H1 (cell line): ENCODE data around the gene IL21R.

Source experiments
- ATF2 ChIP-seq: IDR thresholded peaks from 2 replicates; pipeline ENCODE4 v1.6.1; 2012; ENCODE audit warnings: low read length, inconsistent platforms
- CHD1 ChIP-seq: IDR thresholded peaks from 2 replicates; pipeline ENCODE4 v1.6.1; 2012; ENCODE audit warnings: low read depth, low read length, improper control_type of control experiment
- CTCF ChIP-seq, 3 experiments: IDR thresholded peaks; 1 replicate in 2 of 3; 2 replicates in 1 of 3; pipeline versions ENCODE4 v1.5.1 to v1.6.1; 2011; ENCODE audit warnings: low read length in 3 of 3, mild to moderate bottlenecking in 3 of 3, inconsistent platforms in 2 of 3, low read depth in 1 of 3, moderate library complexity in 1 of 3; ENCODE audit not compliant: insufficient read depth in 1 of 3; ENCODE audit errors: control extremely low read depth in 1 of 3
- EP300 ChIP-seq, 2 experiments: IDR thresholded peaks; 1 replicate in 1 of 2; 2 replicates in 1 of 2; pipeline ENCODE4 v1.6.1; 2011 to 2012; ENCODE audit warnings: low read depth in 2 of 2, low read length in 2 of 2, mild to moderate bottlenecking in 2 of 2, borderline replicate concordance in 1 of 2, inconsistent platforms in 1 of 2, moderate library complexity in 1 of 2
- GABPA ChIP-seq: IDR thresholded peaks from 2 replicates; pipeline ENCODE4 v1.6.1; 2011; ENCODE audit warnings: mild to moderate bottlenecking, low read length, moderate library complexity, borderline replicate concordance; ENCODE audit not compliant: insufficient read depth
- GTF2F1 ChIP-seq: IDR thresholded peaks from 2 replicates; pipeline ENCODE4 v1.6.1; 2012; ENCODE audit warnings: low read depth, low read length, improper control_type of control experiment, borderline replicate concordance
- NRF1 ChIP-seq: IDR thresholded peaks from 2 replicates; pipeline ENCODE4 v1.6.1; 2011; ENCODE audit warnings: mild to moderate bottlenecking, low read depth, low read length, improper control_type of control experiment
- POLR2A ChIP-seq, 2 experiments: IDR thresholded peaks; 1 replicate in 1 of 2; 2 replicates in 1 of 2; pipeline ENCODE4 v1.6.1; 2011; ENCODE audit warnings: low read depth in 2 of 2, low read length in 2 of 2, mild to moderate bottlenecking in 2 of 2; ENCODE audit errors: control extremely low read depth in 1 of 2
- POLR2AphosphoS5 ChIP-seq: IDR thresholded peaks from 2 replicates; pipeline ENCODE4 v1.6.1; 2011; ENCODE audit warnings: low read depth, low read length
- RAD21 ChIP-seq, 2 experiments: IDR thresholded peaks in 1 of 2; conservative IDR thresholded peaks in 1 of 2; 2 replicates each; pipeline ENCODE4 v1.6.1; 2011; ENCODE audit warnings: low read depth in 2 of 2, low read length in 2 of 2, improper control_type of control experiment in 1 of 2, inconsistent platforms in 1 of 2, mild to moderate bottlenecking in 1 of 2, moderate library complexity in 1 of 2
- SIX5 ChIP-seq: IDR thresholded peaks from 2 replicates; pipeline ENCODE4 v1.6.1; 2011; ENCODE audit warnings: mild to moderate bottlenecking, low read depth, low read length

GRCh38 chr16:27436065-27436464 lies 34.1 kb downstream of the IL21R start:
- TF ChIP-seq POLR2A (IDR thresholded peaks at IDR 0.05; ENCODE audit: control extremely low read depth in 1 of 2, low read depth in 2 of 2, low read length in 2 of 2) (no peak), POLR2AphosphoS5 (no peak), RAD21 (IDR thresholded peaks at IDR 0.05 in 1 of 2, conservative IDR thresholded peaks at IDR 0.05 in 1 of 2; ENCODE audit: low read depth in 2 of 2, low read length in 2 of 2) (no peak), NRF1 (no peak), SIX5 (no peak), ATF2 (no peak), GABPA (no peak), EP300 (IDR thresholded peaks at IDR 0.05; ENCODE audit: borderline replicate concordance in 1 of 2, low read depth in 2 of 2, low read length in 2 of 2) (no peak), CHD1 (no peak), CTCF (IDR thresholded peaks at IDR 0.05; ENCODE audit: control extremely low read depth in 1 of 3, insufficient read depth in 1 of 3, low read depth in 1 of 3, low read length in 3 of 3) (no peak), GTF2F1 (no peak)
